Measurements from ENCODE around the gene DNAL1. TPM values are rescaled to one million over a fixed set of nuclear protein-coding genes. Genes with fewer than 3 reads are reported as not detected.

DNAL1 gene
- total RNA-seq, 2 donors from 2014 or later: 3.9 to 7.6 TPM

- no peaks in the 10 kb centered on the region for H3K27me3 Mint-ChIP-seq
- H3K9me3 Mint-ChIP-seq: no peaks in the 10 kb centered on the region
- peaks cover 90% of the 10 kb centered on the region for H3K36me3 Mint-ChIP-seq (ENCODE audit: low read depth)
- no peak overlapping the region for H3K27ac Mint-ChIP-seq
- no peak for ATAC-seq (replicated peaks)
- no peak overlapping the region for H3K4me3 Mint-ChIP-seq
- H3K4me1 Mint-ChIP-seq: peaks cover 8% of the 10 kb centered on the region
Measured at GRCh38 chr14:73719791-73720190, 75.0 kb downstream of the DNAL1 start.

- no peak overlapping the region for H3K27ac Mint-ChIP-seq
- no peak for ATAC-seq (replicated peaks)
- peaks cover 8% of the 10 kb centered on the region for H3K4me1 Mint-ChIP-seq
- H3K36me3 Mint-ChIP-seq (ENCODE audit: low read depth): peaks cover 95% of the 10 kb centered on the region
- H3K27me3 Mint-ChIP-seq: no peaks in the 10 kb centered on the region
- H3K9me3 Mint-ChIP-seq: no peaks in the 10 kb centered on the region
- no peak overlapping the region for H3K4me3 Mint-ChIP-seq
Measured at GRCh38 chr14:73720636-73721035, 75.8 kb downstream of the DNAL1 start.

GRCh38 chr14:73721101-73721821 lies 76.5 kb downstream of the DNAL1 start:
- peak overlapping the region; percentile 65 for H3K27ac Mint-ChIP-seq
- peaks cover 95% of the 10 kb centered on the region for H3K36me3 Mint-ChIP-seq (ENCODE audit: low read depth)

GRCh38 chr14:73722581-73722980 lies 77.8 kb downstream of the DNAL1 start:
- H3K27me3 Mint-ChIP-seq: no peaks in the 10 kb centered on the region
- no peak overlapping the region for H3K4me3 Mint-ChIP-seq
- H3K9me3 Mint-ChIP-seq: no peaks in the 10 kb centered on the region
- peaks cover 99% of the 10 kb centered on the region for H3K36me3 Mint-ChIP-seq (ENCODE audit: low read depth)
- H3K27ac Mint-ChIP-seq: peak overlapping the region; percentile 65
- peaks cover 8% of the 10 kb centered on the region for H3K4me1 Mint-ChIP-seq
- ATAC-seq (replicated peaks): no peak

More at GRCh38 chr14:73721101-73721821, 76.5 kb downstream of the DNAL1 start:
- Mint-ChIP-seq H3K4me3 (no peak overlapping the region), H3K9me3 (no peaks in the 10 kb centered on the region), H3K4me1 (peaks cover 8% of the 10 kb centered on the region), H3K27me3 (no peaks in the 10 kb centered on the region)
- no peak for ATAC-seq (replicated peaks)

- peak overlapping the region; percentile 39 for H3K4me3 Mint-ChIP-seq
- peaks cover 9% of the 10 kb centered on the region for H3K4me1 Mint-ChIP-seq
- no peaks in the 10 kb centered on the region for H3K9me3 Mint-ChIP-seq
- no peaks in the 10 kb centered on the region for H3K27me3 Mint-ChIP-seq
- peak overlapping the region; percentile 82 for H3K27ac Mint-ChIP-seq
- peak; percentile 41 for ATAC-seq (replicated peaks)
- H3K36me3 Mint-ChIP-seq (ENCODE audit: low read depth): peaks cover 99% of the 10 kb centered on the region
Measured at GRCh38 chr14:73723406-73723796, 78.6 kb downstream of the DNAL1 start.

DNA sequence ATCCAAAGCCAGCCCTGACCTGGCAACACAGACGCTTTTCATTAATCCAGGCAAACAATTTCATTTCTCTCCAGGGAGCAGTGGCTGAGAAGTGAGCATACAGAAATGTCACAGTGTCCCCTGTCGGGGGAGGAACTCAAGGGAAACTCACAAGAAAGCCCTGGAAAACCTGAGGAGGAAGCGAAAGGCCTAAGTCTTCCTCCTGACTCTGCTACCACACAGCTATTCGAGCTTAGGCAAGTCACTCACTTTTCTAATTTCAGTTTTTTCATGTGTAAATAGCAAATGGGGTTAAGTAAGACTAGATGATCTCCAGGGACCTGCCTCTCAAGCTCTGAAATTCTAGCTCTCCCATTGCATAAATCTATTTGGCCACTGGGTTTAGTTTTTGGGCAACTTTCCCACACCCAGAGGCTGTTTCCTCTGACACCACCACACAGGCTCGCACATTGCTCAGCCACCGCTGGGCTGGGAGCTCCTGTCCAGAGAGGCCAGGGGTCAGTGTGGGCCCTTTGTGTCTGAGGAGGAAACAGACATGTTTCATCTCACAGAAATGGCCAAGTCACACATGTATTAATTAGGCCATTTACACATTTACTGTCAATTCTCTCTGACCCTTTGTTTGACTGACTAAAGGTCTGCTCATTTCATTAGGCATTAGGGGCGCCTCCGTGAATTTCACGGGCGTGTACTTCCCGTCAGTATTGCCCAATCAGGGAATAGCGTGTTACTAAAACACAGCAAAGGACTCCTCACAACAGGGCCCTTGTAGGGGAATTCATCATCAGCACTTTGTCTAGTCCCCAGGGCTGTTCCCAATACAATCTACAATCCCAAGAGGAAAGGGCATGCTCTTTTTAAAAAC lies 79.2 kb downstream of the DNAL1 start:
- ATAC-seq (replicated peaks): no peak
- Mint-ChIP-seq H3K36me3 (ENCODE audit: low read depth) (peaks cover 99% of the 10 kb centered on the region), H3K4me1 (peaks cover 15% of the 10 kb centered on the region), H3K27ac (peak overlapping the region; percentile 82), H3K27me3 (no peaks in the 10 kb centered on the region), H3K4me3 (peak overlapping the region; percentile 39), H3K9me3 (no peaks in the 10 kb centered on the region)

GRCh38 chr14:73724696-73725095 lies 79.9 kb downstream of the DNAL1 start:
- Mint-ChIP-seq H3K36me3 (ENCODE audit: low read depth) (peaks cover 99% of the 10 kb centered on the region), H3K27me3 (no peaks in the 10 kb centered on the region), H3K4me1 (peaks cover 16% of the 10 kb centered on the region), H3K9me3 (no peaks in the 10 kb centered on the region), H3K4me3 (no peak overlapping the region), H3K27ac (peak overlapping the region; percentile 82)
- no peak for ATAC-seq (replicated peaks)

GRCh38 chr14:73725116-73726024 lies 80.6 kb downstream of the DNAL1 start:
- H3K9me3 Mint-ChIP-seq: no peaks in the 10 kb centered on the region
- peaks cover 19% of the 10 kb centered on the region for H3K4me1 Mint-ChIP-seq
- no peak overlapping the region for H3K4me3 Mint-ChIP-seq
- peak; percentile 27 for ATAC-seq (replicated peaks)
- H3K27ac Mint-ChIP-seq: peak overlapping the region; percentile 85
- peaks cover 99% of the 10 kb centered on the region for H3K36me3 Mint-ChIP-seq (ENCODE audit: low read depth)
- no peaks in the 10 kb centered on the region for H3K27me3 Mint-ChIP-seq

DNA sequence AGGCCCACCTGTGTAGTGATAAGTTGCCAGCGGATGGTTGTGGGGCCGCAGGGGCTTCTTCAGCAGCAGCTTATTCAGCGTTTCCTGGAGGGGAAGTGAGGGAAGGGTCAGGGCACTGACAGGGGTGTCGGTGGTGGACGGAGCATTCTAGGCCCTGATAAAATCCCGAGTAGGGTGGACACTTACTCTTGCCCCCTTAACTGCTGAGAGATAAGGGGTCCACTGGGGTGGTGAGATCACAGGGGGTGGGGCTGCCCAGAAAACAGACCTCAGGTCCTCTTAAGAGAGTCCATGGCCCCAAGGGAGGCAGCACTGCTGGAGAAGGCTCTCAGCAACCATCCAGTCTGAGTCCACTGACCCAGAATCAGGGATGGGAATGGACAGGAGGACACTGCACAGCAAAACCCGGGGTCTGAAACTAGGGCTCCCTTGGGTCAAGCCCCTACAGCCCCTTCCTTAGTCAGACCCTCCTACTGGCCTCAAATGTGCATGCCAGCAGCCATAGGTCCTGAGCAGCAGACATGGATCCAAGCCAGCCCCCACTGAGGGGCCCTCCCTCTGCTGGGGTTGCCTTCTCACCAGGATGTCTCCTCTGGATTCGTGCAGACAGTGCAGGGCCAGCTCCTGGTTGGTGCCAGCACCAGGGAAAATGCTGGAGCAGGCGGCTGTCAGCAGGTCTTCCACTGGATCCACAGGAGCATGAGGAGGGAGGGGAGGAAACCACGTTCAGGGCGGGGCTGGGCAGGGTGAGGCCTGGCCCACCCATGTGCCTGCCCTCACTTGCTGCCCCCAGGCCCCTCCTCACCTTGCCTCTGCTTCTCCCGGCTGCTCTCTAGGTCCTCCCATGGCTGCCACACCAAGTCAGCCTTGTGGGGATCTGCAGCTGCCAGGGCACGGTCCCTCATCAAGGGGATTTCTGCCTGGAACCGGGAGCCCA lies 81.5 kb downstream of the DNAL1 start:
- H3K4me1 Mint-ChIP-seq: peaks cover 20% of the 10 kb centered on the region
- no peak for ATAC-seq (replicated peaks)
- no peak overlapping the region for H3K4me3 Mint-ChIP-seq
- no peaks in the 10 kb centered on the region for H3K9me3 Mint-ChIP-seq
- H3K36me3 Mint-ChIP-seq (ENCODE audit: low read depth): peaks cover 100% of the 10 kb centered on the region
- peak overlapping the region; percentile 85 for H3K27ac Mint-ChIP-seq
- H3K27me3 Mint-ChIP-seq: no peaks in the 10 kb centered on the region

DNA sequence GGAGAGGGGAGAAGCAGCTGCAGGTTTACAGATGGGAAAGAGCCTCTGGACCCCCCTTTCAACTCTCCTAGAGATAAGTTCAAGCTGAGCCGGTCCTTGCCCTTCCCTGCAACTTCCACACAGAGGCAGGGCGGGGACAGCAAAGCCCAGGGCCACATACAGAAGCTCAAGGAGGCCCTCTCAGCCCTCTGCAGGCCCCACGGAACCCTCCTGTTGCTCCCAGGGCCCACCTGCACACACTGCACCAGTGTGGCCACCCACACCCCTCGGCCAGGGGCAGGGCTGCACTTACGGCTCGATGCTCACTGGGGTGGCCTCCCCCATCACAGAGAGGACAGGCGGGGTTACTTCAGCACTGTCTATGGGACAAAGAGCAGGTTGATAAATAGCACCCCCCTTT lies 82.4 kb downstream of the DNAL1 start:
- Mint-ChIP-seq H3K27me3 (no peaks in the 10 kb centered on the region), H3K4me3 (no peak overlapping the region), H3K36me3 (ENCODE audit: low read depth) (peaks cover 100% of the 10 kb centered on the region), H3K9me3 (no peaks in the 10 kb centered on the region), H3K27ac (no peak overlapping the region), H3K4me1 (peaks cover 20% of the 10 kb centered on the region)
- ATAC-seq (replicated peaks): no peak

GRCh38 chr14:73728717-73729330 lies 84.0 kb downstream of the DNAL1 start:
- peaks cover 13% of the 10 kb centered on the region for H3K4me1 Mint-ChIP-seq
- ATAC-seq (replicated peaks): peak; percentile 90

DNA sequence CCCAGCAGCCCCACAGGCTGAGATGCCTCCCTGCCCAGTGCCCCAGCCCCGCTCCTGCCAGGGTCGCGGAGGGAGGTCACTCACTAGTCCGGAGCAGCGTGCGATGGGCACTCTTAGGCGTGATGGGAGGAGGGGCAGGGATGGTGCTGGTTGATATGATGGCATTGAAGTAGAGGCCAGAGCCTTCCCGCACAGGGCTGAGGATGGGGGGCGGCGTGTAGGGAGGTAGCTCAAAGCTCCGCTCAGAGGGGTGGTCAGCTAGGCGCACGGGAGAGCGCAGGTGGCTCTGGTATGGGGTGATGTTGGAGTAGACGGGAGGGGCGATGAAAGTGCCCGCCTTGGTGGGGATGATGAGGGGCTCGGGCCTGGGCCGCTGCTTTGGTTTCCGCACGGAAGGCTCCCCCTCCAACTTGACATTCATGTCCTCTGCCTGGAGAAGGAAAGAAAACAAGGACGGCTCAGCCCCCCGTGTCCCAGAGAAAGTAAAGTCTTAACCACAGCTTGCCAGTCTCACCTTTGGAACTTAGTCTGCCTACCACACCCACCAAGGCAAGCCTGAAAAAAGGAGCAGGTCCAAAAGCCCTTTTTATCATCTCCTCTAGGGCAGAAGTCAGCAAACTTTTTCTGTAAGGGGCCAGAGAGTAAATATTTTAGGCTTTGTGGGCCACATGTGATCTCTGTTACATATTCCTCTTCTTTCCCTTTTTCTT lies 84.9 kb downstream of the DNAL1 start:
- Mint-ChIP-seq H3K27ac (peak overlapping the region; percentile 88), H3K9me3 (no peaks in the 10 kb centered on the region), H3K27me3 (no peaks in the 10 kb centered on the region), H3K36me3 (ENCODE audit: low read depth) (peaks cover 100% of the 10 kb centered on the region), H3K4me3 (no peak overlapping the region), H3K4me1 (peaks cover 12% of the 10 kb centered on the region)
- ATAC-seq (replicated peaks): no peak

More at GRCh38 chr14:73728717-73729330, 84.0 kb downstream of the DNAL1 start:
- peaks cover 100% of the 10 kb centered on the region for H3K36me3 Mint-ChIP-seq (ENCODE audit: low read depth)
- H3K27me3 Mint-ChIP-seq: no peaks in the 10 kb centered on the region
- peak overlapping the region; percentile 25 for H3K4me3 Mint-ChIP-seq
- H3K27ac Mint-ChIP-seq: peak overlapping the region; percentile 88
- no peaks in the 10 kb centered on the region for H3K9me3 Mint-ChIP-seq

Data from activated T-helper 17 cell treated with anti-CD3 and anti-CD28 coated beads, Interleukin-2, amount 50 U/mL, for 72 hours (primary cell).